Measurements from ENCODE around the gene FOXO3. TPM values are rescaled to one million over a fixed set of nuclear protein-coding genes. Genes with fewer than 3 reads are reported as not detected.

FOXO3 gene
- total and polyA plus RNA-seq, 11 donors, result 11.6 to 87.9 (median 38.7) TPM

GRCh38 chr6:108716801-108717791 is 156.4 kb downstream of the FOXO3 start:
- Histone ChIP-seq H3K4me3 (no peak overlapping the region), H3K27me3 (no peaks in the 10 kb centered on the region), H3K27ac (no peak overlapping the region), H3K9me3 (no peaks in the 10 kb centered on the region), H3K36me3 (no peaks in the 10 kb centered on the region), H3K4me1 (peaks cover 0 to 30% (median 10%) of the 10 kb centered on the region in 12 donors)
- no peak for DNase-seq
- intact Hi-C loops (cut with DNase I), result loop anchor here in 1 of 10 donors (10.0 kb wide), 1 partner anchor 118 kb away; no protein-coding TSS in a partner anchor
- TF ChIP-seq POLR2A (IDR thresholded peaks at IDR 0.05), result no peak
- TF ChIP-seq, protein P1, sequence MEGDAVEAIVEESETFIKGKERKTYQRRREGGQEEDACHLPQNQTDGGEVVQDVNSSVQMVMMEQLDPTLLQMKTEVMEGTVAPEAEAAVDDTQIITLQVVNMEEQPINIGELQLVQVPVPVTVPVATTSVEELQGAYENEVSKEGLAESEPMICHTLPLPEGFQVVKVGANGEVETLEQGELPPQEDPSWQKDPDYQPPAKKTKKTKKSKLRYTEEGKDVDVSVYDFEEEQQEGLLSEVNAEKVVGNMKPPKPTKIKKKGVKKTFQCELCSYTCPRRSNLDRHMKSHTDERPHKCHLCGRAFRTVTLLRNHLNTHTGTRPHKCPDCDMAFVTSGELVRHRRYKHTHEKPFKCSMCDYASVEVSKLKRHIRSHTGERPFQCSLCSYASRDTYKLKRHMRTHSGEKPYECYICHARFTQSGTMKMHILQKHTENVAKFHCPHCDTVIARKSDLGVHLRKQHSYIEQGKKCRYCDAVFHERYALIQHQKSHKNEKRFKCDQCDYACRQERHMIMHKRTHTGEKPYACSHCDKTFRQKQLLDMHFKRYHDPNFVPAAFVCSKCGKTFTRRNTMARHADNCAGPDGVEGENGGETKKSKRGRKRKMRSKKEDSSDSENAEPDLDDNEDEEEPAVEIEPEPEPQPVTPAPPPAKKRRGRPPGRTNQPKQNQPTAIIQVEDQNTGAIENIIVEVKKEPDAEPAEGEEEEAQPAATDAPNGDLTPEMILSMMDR (IDR thresholded peaks at IDR 0.05), result no peak
- 85 to 90% (median 88%) methylated on average over 33 to 39 of the region's 39 CpGs for WGBS, 4 donors
- ATAC-seq, result peak in 2 of 4 donors; percentile 11 to 20

GRCh38 chr6:108719477-108719876 is 158.8 kb downstream of the FOXO3 start:
- Histone ChIP-seq H3K9me3 (peaks cover 0 to 18% (median 4%) of the 10 kb centered on the region in 12 donors), H3K27me3 (no peaks in the 10 kb centered on the region), H3K4me1 (peaks cover 0 to 16% (median 3%) of the 10 kb centered on the region in 12 donors), H3K36me3 (no peaks in the 10 kb centered on the region), H3K4me3 (no peak overlapping the region), H3K27ac (no peak overlapping the region)
- intact Hi-C loops (cut with DNase I), result loop anchor here in 1 of 10 donors (10.0 kb wide), 1 partner anchor 115 kb away; no protein-coding TSS in a partner anchor
- no peak for TF ChIP-seq POLR2A (IDR thresholded peaks at IDR 0.05)
- TF ChIP-seq, protein P1 (IDR thresholded peaks at IDR 0.05), result no peak
- WGBS, 4 donors, result 79 to 86% (median 83%) methylated on average over 3 of the region's 3 CpGs
- DNase-seq (no peak), ATAC-seq (no peak)

GRCh38 chr6:108720827-108721226 is 160.1 kb downstream of the FOXO3 start:
- H3K4me1 ChIP-seq, result peaks cover 0 to 10% (median 0%) of the 10 kb centered on the region in 12 donors
- no peaks in the 10 kb centered on the region for H3K27me3 ChIP-seq
- DNase-seq (no peak), ATAC-seq (no peak)
- intact Hi-C loops (cut with DNase I), result no loop called here
- H3K27ac ChIP-seq, result no peak overlapping the region
- WGBS, 4 donors, result 48 to 70% (median 63%) methylated on average over 2 of the region's 2 CpGs
- peaks cover 0 to 23% (median 4%) of the 10 kb centered on the region in 12 donors for H3K9me3 ChIP-seq
- H3K36me3 ChIP-seq, result no peaks in the 10 kb centered on the region
- no peak for TF ChIP-seq POLR2A (IDR thresholded peaks at IDR 0.05)
- TF ChIP-seq, protein P1 (IDR thresholded peaks at IDR 0.05), result no peak
- H3K4me3 ChIP-seq, result no peak overlapping the region

DNA sequence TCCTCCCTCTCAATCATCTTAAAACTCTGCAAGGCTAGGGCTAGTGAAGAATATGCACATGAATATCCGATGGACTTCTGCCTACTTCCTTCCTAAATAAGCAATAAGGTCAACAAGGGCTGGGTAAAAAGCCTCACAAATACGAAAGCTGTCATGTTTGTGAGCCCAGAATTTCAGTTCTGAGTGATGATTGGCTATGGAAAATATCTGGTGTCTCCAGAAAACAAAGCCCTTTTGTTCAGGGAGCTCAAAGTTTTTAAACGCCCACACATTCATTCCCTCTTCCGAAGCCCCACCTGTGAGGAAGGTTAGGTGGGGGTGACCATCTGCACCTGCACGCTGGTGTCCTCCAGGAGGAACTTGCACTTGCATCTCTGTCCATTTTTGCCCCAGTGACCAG is 160.6 kb downstream of the FOXO3 start:
- H3K27ac ChIP-seq, result no peak overlapping the region
- H3K4me3 ChIP-seq, result no peak overlapping the region
- H3K4me1 ChIP-seq, result peaks cover 0 to 10% (median 0%) of the 10 kb centered on the region in 12 donors
- WGBS, 4 donors, result 50 to 70% (median 58%) methylated on average over 5 of the region's 5 CpGs
- peaks cover 0 to 23% (median 4%) of the 10 kb centered on the region in 12 donors for H3K9me3 ChIP-seq
- ATAC-seq (no peak), DNase-seq (no peak)
- no peaks in the 10 kb centered on the region for H3K27me3 ChIP-seq
- TF ChIP-seq POLR2A (IDR thresholded peaks at IDR 0.05), result no peak
- TF ChIP-seq, protein P1 (IDR thresholded peaks at IDR 0.05), result no peak
- no peaks in the 10 kb centered on the region for H3K36me3 ChIP-seq
- intact Hi-C loops (cut with DNase I), result no loop called here

All from heart left ventricle (tissue), 16 donors.